Stimulated activated CD4-positive, alpha-beta T cell treated with anti-CD3 and anti-CD28 coated beads, Interleukin-15, amount 100 ng/mL, for 48 hours (primary cell): ENCODE results near the gene DOCK9.

Experiments used
- DNase-seq, 2 donors: peaks; one replicate each; pipeline ENCODE4 v3.0.0-alpha.2; 2020; ENCODE audit warnings: low read depth in 2 of 2

The DOCK9 gene

DNA sequence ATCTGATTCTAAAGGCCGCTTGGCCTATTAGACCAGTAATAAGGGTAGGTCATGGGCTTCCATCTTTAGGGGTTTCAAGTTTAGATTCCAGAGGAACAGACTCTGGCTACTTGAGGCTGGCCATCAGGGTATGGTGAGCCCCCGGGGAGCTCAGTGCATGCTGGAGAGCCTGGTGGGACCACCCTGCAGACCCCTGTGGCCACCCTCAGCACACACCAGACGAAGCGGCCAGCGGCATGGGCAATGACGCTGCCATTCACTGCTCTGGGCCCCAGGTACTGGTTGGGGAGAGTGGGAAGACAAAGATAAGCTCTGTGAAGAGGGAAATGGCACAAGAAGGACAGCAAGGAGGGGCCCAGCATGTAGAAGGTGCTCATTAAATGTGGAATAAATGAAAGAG, 126.6 kb downstream of the DOCK9 start:
- no peak for DNase-seq

GRCh38 chr13:98848746-98849145, 129.1 kb downstream of the DOCK9 start:
- DNase-seq = no peak

DNA sequence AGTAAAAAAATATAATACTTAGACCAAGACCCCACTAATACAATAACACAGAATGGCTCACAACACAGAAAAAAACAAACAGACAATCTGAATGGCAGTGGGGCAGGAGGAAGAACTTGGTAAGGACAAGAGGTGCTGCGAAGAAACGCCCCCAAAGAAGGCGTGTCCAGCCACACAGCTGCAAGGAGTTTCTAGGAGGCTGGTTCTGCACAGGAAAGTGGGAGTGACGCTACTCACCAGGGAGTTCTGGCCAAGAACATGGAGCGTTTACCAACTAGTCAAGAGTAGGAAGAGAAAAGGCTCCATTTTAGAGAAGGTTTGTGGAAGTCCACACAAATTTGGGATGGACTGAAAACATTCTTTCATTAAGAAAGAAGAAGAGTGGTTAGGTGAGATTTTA, 130.1 kb downstream of the DOCK9 start:
- no peak for DNase-seq

DNA sequence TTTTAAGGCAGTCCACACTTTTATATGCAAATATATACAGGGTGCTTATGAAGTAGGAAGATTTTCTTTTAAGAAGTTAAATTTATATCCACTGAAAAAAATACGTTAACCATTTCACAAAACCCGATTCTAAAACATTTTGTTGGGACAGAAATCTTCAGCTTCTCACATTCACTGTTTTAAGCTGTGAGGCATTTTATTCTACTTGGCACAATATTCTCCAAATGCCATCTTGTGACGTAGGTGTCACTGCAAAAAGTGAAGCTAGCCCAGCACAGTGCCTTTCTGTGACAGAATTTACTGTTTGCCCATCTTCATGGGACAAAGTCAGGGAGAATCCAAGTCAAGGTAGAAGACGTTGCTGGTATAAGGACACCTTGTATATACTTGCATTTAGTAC, 130.9 kb downstream of the DOCK9 start:
- no peak for DNase-seq

DNA sequence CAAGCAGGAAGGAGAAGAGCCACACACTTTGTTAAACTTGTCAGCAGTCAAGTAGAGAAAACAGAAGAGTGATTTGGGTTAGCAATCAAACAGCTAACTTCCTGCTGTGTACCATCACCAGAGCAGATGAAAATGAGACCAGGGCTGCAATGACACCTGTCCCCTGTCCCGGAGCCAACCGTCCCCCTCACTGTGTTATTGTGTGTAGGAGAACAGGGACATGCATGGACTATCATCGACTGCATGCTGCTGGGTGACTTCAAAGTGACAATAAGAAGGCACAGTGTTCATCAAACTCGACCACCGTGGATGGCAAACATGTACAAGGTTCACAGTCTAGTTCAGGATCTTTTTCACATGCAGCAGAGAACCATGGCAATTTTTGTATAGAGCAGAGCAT, 131.3 kb downstream of the DOCK9 start:
- no peak for DNase-seq

DNA sequence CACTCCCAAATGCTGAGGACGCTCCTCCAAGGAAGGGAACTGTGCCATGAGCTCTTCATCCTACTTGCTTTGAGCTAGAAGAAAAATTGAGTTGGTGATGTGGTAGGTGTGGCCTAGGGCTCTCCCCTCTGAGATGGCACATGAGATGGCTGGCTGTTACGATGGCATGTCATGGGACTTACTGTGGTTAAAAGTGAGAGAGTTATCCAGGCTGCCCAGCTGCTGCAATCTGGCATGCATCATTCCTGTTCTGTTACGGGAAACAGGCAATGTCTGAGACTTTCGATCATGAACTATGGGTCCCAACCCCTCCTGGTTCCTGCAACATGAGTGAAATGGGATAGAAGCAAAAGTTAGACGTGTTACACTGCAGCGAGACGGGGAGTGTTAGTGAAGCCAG, 132.1 kb downstream of the DOCK9 start:
- no peak for DNase-seq

- no peak for DNase-seq
Measured at GRCh38 chr13:98844021-98844420, 133.8 kb downstream of the DOCK9 start.

GRCh38 chr13:98843482-98843877, 134.4 kb downstream of the DOCK9 start:
- DNase-seq = no peak

GRCh38 chr13:98842858-98843481, 134.9 kb downstream of the DOCK9 start:
- peak; percentile 40 to 61 for DNase-seq

DNA sequence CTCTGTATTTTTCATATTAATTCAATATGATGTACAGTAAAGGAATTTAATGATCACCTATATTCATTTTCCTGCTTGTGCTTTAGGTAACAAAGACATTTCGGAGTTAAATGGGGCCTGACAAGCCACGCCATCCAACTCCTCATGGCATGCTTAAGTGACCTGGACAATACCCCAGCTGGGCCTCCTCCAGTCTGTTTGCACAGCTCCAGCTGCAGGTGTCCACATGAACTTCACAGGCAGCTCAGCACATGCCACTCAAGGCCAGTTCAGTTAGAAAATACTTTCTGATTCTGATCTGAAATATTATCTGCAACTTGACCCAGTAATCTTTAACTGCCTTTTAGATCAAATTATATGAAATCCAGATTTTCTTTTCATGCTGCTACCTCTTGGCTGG, 135.8 kb downstream of the DOCK9 start:
- DNase-seq = no peak

GRCh38 chr13:98839856-98840769, 137.8 kb downstream of the DOCK9 start:
- peak; percentile 14 to 30 for DNase-seq

DNA sequence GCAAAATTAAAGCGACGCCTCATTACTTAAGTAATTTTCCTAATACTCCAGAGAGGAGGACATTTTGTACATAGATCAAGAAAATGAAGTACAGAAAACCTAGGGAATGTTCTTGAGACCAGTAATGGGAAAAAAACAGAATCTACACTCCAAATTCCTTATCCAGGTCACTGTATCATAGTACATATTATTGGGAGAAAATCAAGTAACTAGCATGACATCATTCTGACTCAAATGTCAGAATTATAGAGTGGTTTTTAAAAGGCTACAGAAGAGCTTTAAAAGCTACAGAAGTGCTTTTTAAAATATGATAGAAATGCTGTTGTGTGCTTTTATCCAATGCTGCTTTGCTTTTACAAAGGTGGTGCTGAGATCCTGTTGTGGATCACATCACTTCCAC, 139.1 kb downstream of the DOCK9 start:
- DNase-seq = no peak

- no peak for DNase-seq
Measured at GRCh38 chr13:98837896-98838295, 140.0 kb downstream of the DOCK9 start.

DNA sequence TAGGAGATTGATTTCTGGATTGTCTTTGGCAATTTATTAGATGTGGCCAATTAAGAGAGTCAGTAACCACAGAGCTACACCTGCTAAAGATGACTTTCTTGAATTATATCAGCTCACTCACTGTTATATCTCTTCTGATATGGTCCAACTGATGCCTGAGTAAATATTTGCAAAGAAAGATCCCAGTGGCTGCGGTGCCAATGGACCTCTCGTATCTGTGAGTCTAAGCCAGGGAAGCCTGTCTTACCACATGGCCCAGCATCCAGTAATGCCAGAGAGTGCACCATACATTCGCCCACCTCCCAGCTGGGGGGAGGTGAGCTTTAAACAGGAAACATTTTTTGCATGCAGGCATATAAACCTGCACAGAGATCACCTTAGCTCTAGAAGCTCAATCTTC, 142.7 kb downstream of the DOCK9 start:
- DNase-seq = no peak

DNA sequence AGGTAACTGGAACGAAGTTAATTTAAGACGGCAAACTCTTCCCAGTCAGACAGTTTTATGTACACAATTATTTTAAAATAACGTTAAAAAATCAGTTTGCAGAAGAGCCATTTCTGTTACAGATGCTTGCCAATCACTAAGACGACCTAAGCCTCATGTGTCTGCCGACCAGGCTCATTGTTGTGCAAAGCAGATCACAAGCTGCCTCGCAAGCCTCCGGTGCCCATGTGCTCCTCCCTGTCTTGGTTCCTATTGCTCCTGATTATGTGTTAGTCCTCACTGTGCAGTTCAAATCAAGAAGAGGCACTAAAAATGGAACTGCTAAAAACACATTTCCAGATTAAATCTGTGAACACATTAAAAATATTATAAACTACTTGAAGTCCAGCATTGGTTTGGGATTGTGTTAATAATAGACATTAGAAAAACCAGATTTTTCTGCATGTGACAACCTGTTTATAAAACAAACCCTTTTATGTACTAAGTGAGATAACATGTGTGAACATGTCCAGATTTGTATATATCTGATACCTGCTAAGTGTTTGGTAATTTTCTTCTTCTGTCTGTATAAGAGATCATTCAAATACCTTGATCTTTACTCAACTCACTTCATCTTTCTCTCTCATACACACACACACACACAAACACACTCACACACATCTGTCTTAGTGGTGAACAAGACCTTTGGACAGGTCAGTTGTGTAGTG, 143.5 kb downstream of the DOCK9 start:
- no peak for DNase-seq

DNA sequence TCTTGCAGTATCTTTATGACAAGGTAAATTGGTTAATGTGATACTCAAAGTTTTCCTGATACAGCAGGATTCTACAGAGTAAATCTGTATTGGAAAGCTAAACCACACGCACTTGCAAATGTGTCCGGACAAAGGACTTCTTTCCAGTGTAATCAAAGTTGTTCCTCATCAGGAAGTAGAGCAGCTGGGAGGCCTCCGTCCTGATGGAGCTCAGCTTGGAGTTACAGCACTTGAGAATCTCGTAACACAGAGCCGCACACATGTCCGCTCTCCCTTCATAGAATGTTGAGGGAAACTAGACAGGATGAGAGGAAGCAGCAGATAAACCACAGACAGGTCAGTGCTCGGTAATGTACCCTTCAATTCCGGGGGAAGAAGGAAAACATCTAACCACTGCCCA, 146.6 kb downstream of the DOCK9 start:
- DNase-seq = no peak

- no peak for DNase-seq
Measured at GRCh38 chr13:98829541-98829940, 148.3 kb downstream of the DOCK9 start.

DNA sequence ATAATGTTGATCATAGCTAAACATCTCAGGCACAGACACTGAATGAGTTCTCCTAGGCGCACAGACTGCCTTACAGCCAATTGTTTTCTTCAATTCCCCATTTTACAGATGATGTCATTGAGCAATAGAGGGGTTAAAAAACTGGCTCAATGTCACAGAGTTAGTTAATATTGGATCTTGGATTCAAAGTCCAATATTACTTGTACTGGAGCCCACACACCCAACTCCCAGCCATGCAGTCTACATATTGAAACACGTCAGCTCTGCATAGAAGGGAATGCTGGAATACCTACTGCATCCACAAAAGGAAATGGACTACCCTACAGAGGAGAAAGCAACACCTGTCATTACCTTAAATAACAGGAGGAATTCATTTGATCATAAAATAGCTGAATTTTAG, 149.2 kb downstream of the DOCK9 start:
- no peak for DNase-seq

GRCh38 chr13:98827449-98827848, 150.4 kb downstream of the DOCK9 start:
- DNase-seq = no peak

DNA sequence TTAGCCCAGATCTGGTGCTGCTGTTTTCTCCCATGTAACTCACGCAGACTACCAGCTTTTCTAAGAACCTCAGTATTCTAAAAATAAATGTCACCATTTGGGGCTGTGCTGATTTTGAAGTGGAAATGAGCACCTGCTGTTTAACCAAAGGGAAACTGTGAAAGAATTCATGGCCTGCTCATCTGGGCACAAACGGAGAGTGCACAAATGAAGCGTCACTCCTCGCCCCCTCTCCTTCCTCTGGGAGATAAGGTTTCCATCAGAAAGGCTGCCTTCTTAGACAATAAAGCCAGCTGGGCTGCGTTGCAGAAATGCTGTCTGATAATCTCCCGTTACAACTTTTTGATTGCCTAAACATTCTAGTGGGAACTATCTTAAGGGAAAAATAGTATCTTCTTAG, 151.7 kb downstream of the DOCK9 start:
- no peak for DNase-seq

DNA sequence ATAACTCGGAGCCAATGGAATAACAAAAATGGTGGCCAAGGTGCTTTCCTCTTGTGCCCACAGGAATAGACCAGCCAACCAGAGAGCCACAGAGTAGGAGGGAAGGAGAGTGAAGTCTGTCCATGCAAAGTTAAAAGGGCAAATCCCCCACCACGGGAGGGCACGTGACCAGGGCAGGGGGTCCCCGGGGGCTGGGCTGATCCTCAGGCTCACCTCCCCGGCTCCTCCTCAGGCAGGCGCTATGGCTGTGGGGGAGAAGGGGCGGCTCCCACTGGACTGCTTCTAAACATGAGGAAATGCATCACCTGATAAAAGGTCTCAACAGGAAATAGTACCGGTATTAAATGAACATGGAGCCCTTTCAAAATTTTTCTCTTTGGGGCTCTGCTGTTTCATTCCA, 152.2 kb downstream of the DOCK9 start:
- no peak for DNase-seq

DNA sequence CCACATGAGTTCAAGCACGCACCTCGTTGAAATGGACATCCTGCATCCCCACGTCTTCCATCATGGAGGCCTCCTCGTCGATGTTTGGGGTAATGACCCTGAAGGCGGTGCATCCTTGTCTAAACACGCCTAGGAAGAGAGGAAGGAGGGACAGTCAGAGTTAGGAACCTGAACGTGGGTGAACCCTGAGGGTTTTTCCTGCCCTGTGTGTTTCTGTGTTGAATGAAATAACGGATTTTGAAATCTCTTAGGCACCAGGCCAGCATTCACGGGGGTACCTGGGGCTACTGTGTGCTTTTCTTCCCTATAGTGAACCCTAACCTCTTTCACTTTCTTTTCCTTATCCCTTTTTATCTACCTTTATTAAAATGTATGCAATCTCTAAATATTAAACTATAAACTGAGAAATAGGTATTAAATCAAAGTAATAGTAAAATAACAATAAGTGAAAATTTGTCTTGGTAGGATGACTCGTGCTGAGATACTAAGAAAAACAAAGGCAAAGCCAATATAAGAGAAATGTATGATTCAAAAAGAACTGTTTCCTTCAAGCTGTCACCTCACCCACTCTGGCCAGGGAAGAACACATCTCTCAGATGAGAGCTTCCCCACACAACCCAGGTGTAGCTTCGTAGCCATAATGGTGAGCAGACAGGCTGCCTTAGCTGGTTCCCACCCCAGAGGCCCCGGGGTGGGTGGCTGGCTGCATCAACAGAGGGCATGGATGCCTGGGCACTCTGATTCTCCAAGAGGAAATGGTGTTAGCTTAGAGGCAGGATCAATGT, 153.3 kb downstream of the DOCK9 start:
- no peak for DNase-seq
